Measurements from ENCODE around the gene DGKG. TPM values are rescaled to one million over a fixed set of nuclear protein-coding genes. Genes with fewer than 3 reads are reported as not detected.

The DGKG gene
- total and polyA plus RNA-seq, 4 donors, result 0.84 to 7.8 (median 1.7) TPM

DNA sequence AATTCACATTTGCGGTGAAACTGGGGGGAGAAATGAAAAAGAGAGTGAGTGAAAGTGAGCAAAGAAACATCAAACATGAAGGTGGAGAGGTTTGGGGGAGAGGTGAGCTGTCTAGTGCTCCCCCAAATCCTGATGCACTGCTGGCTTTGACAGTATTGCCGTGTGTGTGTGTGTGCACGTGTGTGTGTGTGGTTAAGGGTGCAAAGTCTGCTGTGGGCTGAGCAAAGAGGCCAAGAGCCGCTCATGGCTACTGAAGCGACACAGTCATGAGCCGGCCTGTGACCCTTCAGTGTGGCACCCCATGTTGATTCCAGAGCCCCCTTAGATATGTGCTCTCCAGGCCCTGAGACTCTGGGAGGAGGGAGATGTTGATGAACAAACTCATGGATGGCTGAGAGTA, 94.3 kb downstream of the DGKG start:
- no peak for DNase-seq (ENCODE audit: low spot score)
- H3K4me3 ChIP-seq (ENCODE audit: low read depth in 1 of 3, low read length in 3 of 3), result no peak overlapping the region
- H3K9me3 ChIP-seq (ENCODE audit: control insufficient read depth in 4 of 4, low read length in 3 of 4), result no peaks in the 10 kb centered on the region
- H3K4me1 ChIP-seq (ENCODE audit: control insufficient read depth in 4 of 4, insufficient read depth in 4 of 4, low read length in 3 of 4), result no peaks in the 10 kb centered on the region
- no peak overlapping the region for H3K9ac ChIP-seq (ENCODE audit: low read depth in 1 of 2, low read length in 2 of 2)
- H3K27me3 ChIP-seq (ENCODE audit: control insufficient read depth in 4 of 4, insufficient read depth in 4 of 4, low read length in 3 of 4), result no peaks in the 10 kb centered on the region
- no peak overlapping the region for H3K27ac ChIP-seq (ENCODE audit: low read depth in 1 of 2, low read length in 2 of 2)
- TF ChIP-seq SP1 (IDR thresholded peaks at IDR 0.05) (no peak), HNF4A (conservative IDR thresholded peaks at IDR 0.05) (peak; percentile 18 to 52)
- 49% methylated on average over 6 of the region's 6 CpGs for WGBS
- no peaks in the 10 kb centered on the region for H3K36me3 ChIP-seq (ENCODE audit: control insufficient read depth in 4 of 4, insufficient read depth in 3 of 4, low read depth in 1 of 4, low read length in 3 of 4)

DNA sequence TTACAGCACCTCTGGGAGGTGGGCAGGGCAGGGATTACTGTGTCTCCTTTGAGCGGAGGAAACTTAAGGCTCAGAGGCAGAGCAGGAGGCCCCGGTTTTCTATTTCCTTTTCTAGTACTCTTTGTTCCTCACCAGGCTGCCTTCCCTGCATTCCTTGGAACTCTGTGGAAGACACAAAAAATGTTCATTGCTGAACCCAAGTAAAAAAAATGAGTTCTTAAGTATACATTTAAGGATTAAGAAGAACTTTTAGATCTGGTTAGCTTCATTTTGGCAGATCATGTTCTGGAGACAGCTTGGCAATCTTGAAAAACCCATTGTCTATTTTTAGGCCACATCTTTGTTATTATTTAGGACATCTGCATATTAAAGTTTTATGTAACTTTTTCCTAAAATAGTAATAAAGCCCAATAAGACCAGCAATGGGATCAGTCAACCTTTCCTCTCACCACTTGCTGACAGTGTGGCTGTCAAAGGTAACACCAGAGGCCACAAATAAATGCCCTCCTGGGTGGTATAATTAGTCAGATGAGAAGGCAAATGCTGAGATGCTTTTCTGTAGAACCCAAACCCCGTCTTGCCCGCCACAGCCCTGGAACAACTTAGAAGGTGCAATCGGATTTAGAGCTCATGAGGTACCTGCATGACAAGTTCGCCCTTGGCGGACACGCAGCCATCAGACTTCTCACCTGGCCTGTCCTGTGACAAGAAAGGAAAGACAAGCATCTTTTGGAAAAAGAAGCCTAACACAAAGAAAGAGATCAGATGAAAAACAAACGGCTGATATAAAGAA, 97.2 kb downstream of the DGKG start:
- Histone ChIP-seq H3K36me3 (ENCODE audit: control insufficient read depth in 4 of 4, insufficient read depth in 3 of 4, low read depth in 1 of 4, low read length in 3 of 4) (no peaks in the 10 kb centered on the region), H3K4me3 (ENCODE audit: low read depth in 1 of 3, low read length in 3 of 3) (no peak overlapping the region), H3K9me3 (ENCODE audit: control insufficient read depth in 4 of 4, low read length in 3 of 4) (no peaks in the 10 kb centered on the region), H3K4me1 (ENCODE audit: control insufficient read depth in 4 of 4, insufficient read depth in 4 of 4, low read length in 3 of 4) (no peaks in the 10 kb centered on the region), H3K9ac (ENCODE audit: low read depth in 1 of 2, low read length in 2 of 2) (no peak overlapping the region), H3K27ac (ENCODE audit: low read depth in 1 of 2, low read length in 2 of 2) (no peak overlapping the region), H3K27me3 (ENCODE audit: control insufficient read depth in 4 of 4, insufficient read depth in 4 of 4, low read length in 3 of 4) (no peaks in the 10 kb centered on the region)
- 91% methylated on average over 9 of the region's 9 CpGs for WGBS
- DNase-seq (ENCODE audit: low spot score), result no peak
- TF ChIP-seq, protein P1, sequence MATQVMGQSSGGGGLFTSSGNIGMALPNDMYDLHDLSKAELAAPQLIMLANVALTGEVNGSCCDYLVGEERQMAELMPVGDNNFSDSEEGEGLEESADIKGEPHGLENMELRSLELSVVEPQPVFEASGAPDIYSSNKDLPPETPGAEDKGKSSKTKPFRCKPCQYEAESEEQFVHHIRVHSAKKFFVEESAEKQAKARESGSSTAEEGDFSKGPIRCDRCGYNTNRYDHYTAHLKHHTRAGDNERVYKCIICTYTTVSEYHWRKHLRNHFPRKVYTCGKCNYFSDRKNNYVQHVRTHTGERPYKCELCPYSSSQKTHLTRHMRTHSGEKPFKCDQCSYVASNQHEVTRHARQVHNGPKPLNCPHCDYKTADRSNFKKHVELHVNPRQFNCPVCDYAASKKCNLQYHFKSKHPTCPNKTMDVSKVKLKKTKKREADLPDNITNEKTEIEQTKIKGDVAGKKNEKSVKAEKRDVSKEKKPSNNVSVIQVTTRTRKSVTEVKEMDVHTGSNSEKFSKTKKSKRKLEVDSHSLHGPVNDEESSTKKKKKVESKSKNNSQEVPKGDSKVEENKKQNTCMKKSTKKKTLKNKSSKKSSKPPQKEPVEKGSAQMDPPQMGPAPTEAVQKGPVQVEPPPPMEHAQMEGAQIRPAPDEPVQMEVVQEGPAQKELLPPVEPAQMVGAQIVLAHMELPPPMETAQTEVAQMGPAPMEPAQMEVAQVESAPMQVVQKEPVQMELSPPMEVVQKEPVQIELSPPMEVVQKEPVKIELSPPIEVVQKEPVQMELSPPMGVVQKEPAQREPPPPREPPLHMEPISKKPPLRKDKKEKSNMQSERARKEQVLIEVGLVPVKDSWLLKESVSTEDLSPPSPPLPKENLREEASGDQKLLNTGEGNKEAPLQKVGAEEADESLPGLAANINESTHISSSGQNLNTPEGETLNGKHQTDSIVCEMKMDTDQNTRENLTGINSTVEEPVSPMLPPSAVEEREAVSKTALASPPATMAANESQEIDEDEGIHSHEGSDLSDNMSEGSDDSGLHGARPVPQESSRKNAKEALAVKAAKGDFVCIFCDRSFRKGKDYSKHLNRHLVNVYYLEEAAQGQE (IDR thresholded peaks at IDR 0.05), result no peak
- TF ChIP-seq, protein P2, sequence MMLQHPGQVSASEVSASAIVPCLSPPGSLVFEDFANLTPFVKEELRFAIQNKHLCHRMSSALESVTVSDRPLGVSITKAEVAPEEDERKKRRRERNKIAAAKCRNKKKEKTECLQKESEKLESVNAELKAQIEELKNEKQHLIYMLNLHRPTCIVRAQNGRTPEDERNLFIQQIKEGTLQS (IDR thresholded peaks at IDR 0.05), result no peak
- TF ChIP-seq FOXA1 (IDR thresholded peaks at IDR 0.05) (no peak), TAF1 (conservative IDR thresholded peaks at IDR 0.05) (no peak)

DNA sequence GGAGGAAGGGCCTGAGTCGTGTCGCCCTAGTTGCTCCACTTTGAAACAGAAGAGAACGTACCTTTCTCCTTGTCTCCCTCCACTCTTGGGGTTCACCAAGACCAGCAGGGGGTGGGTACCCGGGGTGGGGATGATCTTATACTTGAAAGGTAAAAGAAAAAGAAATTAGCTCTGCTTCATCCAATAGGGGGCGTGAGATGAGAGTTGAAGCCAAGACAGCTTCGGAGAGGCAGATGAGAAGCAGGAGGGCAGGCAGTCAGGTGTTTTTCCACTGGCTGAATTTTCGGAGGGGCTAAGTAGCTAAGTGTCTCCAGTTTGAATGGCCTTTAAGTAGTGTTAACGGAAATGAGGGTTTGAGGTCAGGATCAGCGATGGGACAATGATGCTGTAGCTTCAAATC, 100.4 kb downstream of the DGKG start:
- no peak for DNase-seq (ENCODE audit: low spot score)
- Histone ChIP-seq H3K4me3 (ENCODE audit: low read depth in 1 of 3, low read length in 3 of 3) (no peak overlapping the region), H3K9ac (ENCODE audit: low read depth in 1 of 2, low read length in 2 of 2) (no peak overlapping the region), H3K27ac (ENCODE audit: low read depth in 1 of 2, low read length in 2 of 2) (no peak overlapping the region), H3K9me3 (ENCODE audit: control insufficient read depth in 4 of 4, low read length in 3 of 4) (no peaks in the 10 kb centered on the region), H3K4me1 (ENCODE audit: control insufficient read depth in 4 of 4, insufficient read depth in 4 of 4, low read length in 3 of 4) (peaks cover 0 to 4% (median 0%) of the 10 kb centered on the region in 4 donors), H3K36me3 (ENCODE audit: control insufficient read depth in 4 of 4, insufficient read depth in 3 of 4, low read depth in 1 of 4, low read length in 3 of 4) (no peaks in the 10 kb centered on the region), H3K27me3 (ENCODE audit: control insufficient read depth in 4 of 4, insufficient read depth in 4 of 4, low read length in 3 of 4) (no peaks in the 10 kb centered on the region)
- peak; percentile 24 to 36 for TF ChIP-seq RAD21 (IDR thresholded peaks at IDR 0.05)
- TF ChIP-seq, protein P3, sequence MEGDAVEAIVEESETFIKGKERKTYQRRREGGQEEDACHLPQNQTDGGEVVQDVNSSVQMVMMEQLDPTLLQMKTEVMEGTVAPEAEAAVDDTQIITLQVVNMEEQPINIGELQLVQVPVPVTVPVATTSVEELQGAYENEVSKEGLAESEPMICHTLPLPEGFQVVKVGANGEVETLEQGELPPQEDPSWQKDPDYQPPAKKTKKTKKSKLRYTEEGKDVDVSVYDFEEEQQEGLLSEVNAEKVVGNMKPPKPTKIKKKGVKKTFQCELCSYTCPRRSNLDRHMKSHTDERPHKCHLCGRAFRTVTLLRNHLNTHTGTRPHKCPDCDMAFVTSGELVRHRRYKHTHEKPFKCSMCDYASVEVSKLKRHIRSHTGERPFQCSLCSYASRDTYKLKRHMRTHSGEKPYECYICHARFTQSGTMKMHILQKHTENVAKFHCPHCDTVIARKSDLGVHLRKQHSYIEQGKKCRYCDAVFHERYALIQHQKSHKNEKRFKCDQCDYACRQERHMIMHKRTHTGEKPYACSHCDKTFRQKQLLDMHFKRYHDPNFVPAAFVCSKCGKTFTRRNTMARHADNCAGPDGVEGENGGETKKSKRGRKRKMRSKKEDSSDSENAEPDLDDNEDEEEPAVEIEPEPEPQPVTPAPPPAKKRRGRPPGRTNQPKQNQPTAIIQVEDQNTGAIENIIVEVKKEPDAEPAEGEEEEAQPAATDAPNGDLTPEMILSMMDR (IDR thresholded peaks at IDR 0.05; ENCODE audit: low read depth, low read length, missing input control), result no peak
- no peak for TF ChIP-seq FOXA1 (IDR thresholded peaks at IDR 0.05)
- TF ChIP-seq SP1 (IDR thresholded peaks at IDR 0.05), result no peak
- WGBS, result 60% methylated on average over 9 of the region's 9 CpGs

Measured in liver (tissue), 9 donors.